Keratinocyte (primary cell): ENCODE measurements around the gene MYB. TPM values are rescaled to one million over a fixed set of nuclear protein-coding genes. Genes with fewer than 3 reads are reported as not detected.

ENCODE experiments used
- DNase-seq: peaks from one replicate; pipeline ENCODE4 v3.0.0-alpha.2; 2011; ENCODE audit warnings: low read depth, missing footprints, low spot score
- FAIRE-seq: peaks from 2 replicates; lab custom pipeline; 2011; peaks lifted over from hg19 to GRCh38; lab: Jason Lieb, UNC
- H2AFZ ChIP-seq: 2 replicates; pipeline ENCODE4 v1.6.0; 2012; ENCODE audit warnings: low read length, control low read depth, inconsistent platforms; ENCODE audit not compliant: control insufficient read depth
- H3K27ac ChIP-seq: 2 replicates; pipeline ENCODE4 v1.5.1; 2011; ENCODE audit warnings: low read length; ENCODE audit not compliant: control insufficient read depth, insufficient read depth
- H3K27me3 ChIP-seq: 3 replicates; pipeline ENCODE4 v1.6.0; 2011; ENCODE audit warnings: low read length; ENCODE audit not compliant: control insufficient read depth, insufficient read depth; ENCODE audit errors: extremely low read depth
- H3K36me3 ChIP-seq, 2 experiments: 2 replicates in 1 of 2; 3 replicates in 1 of 2; pipeline ENCODE4 v1.5.1; 2011; ENCODE audit warnings: low read length in 2 of 2, mild to moderate bottlenecking in 1 of 2; ENCODE audit not compliant: control insufficient read depth in 2 of 2, insufficient read depth in 2 of 2; ENCODE audit errors: extremely low read depth in 1 of 2
- H3K4me1 ChIP-seq: 3 replicates; pipeline ENCODE4 v1.5.1; 2011; ENCODE audit warnings: low read length; ENCODE audit not compliant: control insufficient read depth, insufficient read depth; ENCODE audit errors: extremely low read depth
- H3K4me2 ChIP-seq: 3 replicates; pipeline ENCODE4 v1.6.0; 2011; ENCODE audit warnings: low read depth, low read length; ENCODE audit not compliant: control insufficient read depth, insufficient read depth; ENCODE audit errors: extremely low read depth
- H3K4me3 ChIP-seq, 3 experiments: fragments of 200-600 bp in 1 of 3; sonication (generic) in 1 of 3; 2 replicates in 2 of 3; 3 replicates in 1 of 3; pipeline ENCODE4 v1.5.1; 2011 to 2016; ENCODE audit warnings: low read length in 3 of 3, mild to moderate bottlenecking in 3 of 3, control low read depth in 2 of 3, inconsistent platforms in 1 of 3, low read depth in 1 of 3, mixed read lengths in 1 of 3, mixed run types in 1 of 3, moderate library complexity in 1 of 3; ENCODE audit not compliant: control insufficient read depth in 2 of 3, insufficient read depth in 2 of 3; ENCODE audit errors: extremely low read depth in 1 of 3
- H3K79me2 ChIP-seq: 2 replicates; pipeline ENCODE4 v1.6.0; 2012; ENCODE audit warnings: low read length; ENCODE audit not compliant: control insufficient read depth, insufficient read depth
- H3K9ac ChIP-seq: 3 replicates; pipeline ENCODE4 v1.6.0; 2011; ENCODE audit warnings: low read length; ENCODE audit not compliant: control insufficient read depth, insufficient read depth; ENCODE audit errors: extremely low read depth
- H3K9me1 ChIP-seq: 3 replicates; pipeline ENCODE4 v1.6.0; 2011; ENCODE audit warnings: low read length; ENCODE audit not compliant: control insufficient read depth, insufficient read depth; ENCODE audit errors: extremely low read depth
- H3K9me3 ChIP-seq: 2 replicates; pipeline ENCODE4 v1.5.1; 2012; ENCODE audit warnings: low read depth, low read length; ENCODE audit not compliant: control insufficient read depth
- H4K20me1 ChIP-seq: 3 replicates; pipeline ENCODE4 v1.6.0; 2011; ENCODE audit warnings: low read length; ENCODE audit not compliant: control insufficient read depth, insufficient read depth; ENCODE audit errors: extremely low read depth
- CTCF ChIP-seq, 3 experiments: IDR thresholded peaks in 1 of 3; conservative IDR thresholded peaks in 1 of 3; optimal IDR thresholded peaks in 1 of 3; 2 replicates in 2 of 3; 3 replicates in 1 of 3; pipeline versions ENCODE3 to v1.5.1; 2011; ENCODE audit warnings: low read length in 3 of 3, mild to moderate bottlenecking in 3 of 3, moderate library complexity in 2 of 3, control low read depth in 1 of 3, inconsistent platforms in 1 of 3; ENCODE audit not compliant: insufficient read depth in 2 of 3; ENCODE audit errors: extremely low read depth in 1 of 3
- EZH2 ChIP-seq: IDR thresholded peaks from one replicate; pipeline ENCODE4 v1.6.1; 2012; ENCODE audit warnings: inconsistent platforms, mild to moderate bottlenecking, low read length, moderate library complexity
- dilution Hi-C: fragments of 300-500 bp; cut with MboI; formaldehyde crosslinking; loops from one replicate; pipeline ENCODE4 v1.7.0; 2020; ENCODE audit warnings: low sequenced_read_pairs; ENCODE audit not compliant: extremely low pct_ligation_motif_present
- polyA minus RNA-seq, 3 experiments: library from RNA; depleted of rRNA, polyadenylated mRNA; stranded (reverse); fragments of >200 nt; gene quantifications; 1 replicate in 1 of 3; 2 replicates in 1 of 3; 3 replicates in 1 of 3; pipeline ENCODE4 v1.2.3, GENCODE V29; 2011
- polyA plus RNA-seq, 5 experiments: library from polyadenylated mRNA; depleted of rRNA in 3 of 5; stranded (reverse) in 3 of 5; stranded (forward) in 1 of 5; unstranded in 1 of 5; fragments of >200 nt; gene quantifications; 1 replicate in 1 of 5; 2 replicates in 3 of 5; 3 replicates in 1 of 5; pipeline versions ENCODE4 v1.2.1 to v1.2.3, GENCODE V29; 2011 to 2012; ENCODE audit warnings: missing spikeins in 2 of 5, low read depth in 1 of 5, low replicate concordance in 1 of 5

MYB gene
- polyA plus RNA-seq (0.04 to 0.06 TPM in 2 of 3 replicates, not detected in the other), polyA minus RNA-seq (0.29 TPM in 1 of 3 replicates, not detected in the others)
- polyA plus RNA-seq (2011; ENCODE audit: low read depth): not detected
- polyA plus RNA-seq (2011; cell fraction: cytosol; rRNA removed): not detected in 2 replicates
- not detected in 2 replicates for polyA plus RNA-seq (2011; cell fraction: nucleus; rRNA removed)
- polyA plus RNA-seq (2012; ENCODE audit: low replicate concordance): 0.07 and 0.11 TPM in 2 replicates
- polyA minus RNA-seq (2011; cell fraction: cytosol; rRNA and poly(A)+ RNA removed): not detected
- not detected in 2 replicates for polyA minus RNA-seq (2011; cell fraction: nucleus; rRNA and poly(A)+ RNA removed)

- Histone ChIP-seq H3K9ac (peak within 1 kb of the TSS; percentile 9), H3K36me3 (no peaks in the 10 kb centered on the region), H4K20me1 (no peaks in the 10 kb centered on the region), H3K4me1 (peaks cover 11% of the 10 kb centered on the region), H3K27ac (no peak within 1 kb of the TSS), H3K4me3 (peak within 1 kb of the TSS; percentile 33 to 80 (median 67)), H3K9me1 (no peaks in the 10 kb centered on the region), H3K9me3 (no peaks in the 10 kb centered on the region), H3K79me2 (no peaks in the 10 kb centered on the region), H2AFZ (peak within 1 kb of the TSS; percentile 70), H3K27me3 (peaks cover 24% of the 10 kb centered on the region), H3K4me2 (peak within 1 kb of the TSS; percentile 95)
- TF ChIP-seq CTCF (optimal IDR thresholded peaks at IDR 0.05 in 1 of 3, IDR thresholded peaks at IDR 0.05 in 1 of 3, conservative IDR thresholded peaks at IDR 0.05 in 1 of 3; ENCODE audit: extremely low read depth in 1 of 3, insufficient read depth in 2 of 3, low read length in 3 of 3) (no peak), EZH2 (peak; percentile 42)
- dilution Hi-C loops: no loop called here
- FAIRE-seq (no peak), DNase-seq (no peak)
Observed at GRCh38 chr6:135180542-135181332, at the start of gene MYB. Gene MYB (plus strand): TSS chr6:135181308. CDS start chr6:135181514, 206 bp downstream.

- FAIRE-seq: no peak
- no peaks in the 10 kb centered on the region for H3K9me1 ChIP-seq
- no peaks in the 10 kb centered on the region for H3K27me3 ChIP-seq
- H2AFZ ChIP-seq: no peak overlapping the region
- no peak overlapping the region for H3K4me3 ChIP-seq
- TF ChIP-seq EZH2: no peak
- no peak for TF ChIP-seq CTCF (optimal IDR thresholded peaks at IDR 0.05 in 1 of 3, IDR thresholded peaks at IDR 0.05 in 1 of 3, conservative IDR thresholded peaks at IDR 0.05 in 1 of 3; ENCODE audit: extremely low read depth in 1 of 3, insufficient read depth in 2 of 3, low read length in 3 of 3)
- H3K36me3 ChIP-seq: no peaks in the 10 kb centered on the region
- DNase-seq: no peak
- dilution Hi-C loops: no loop called here
- H3K27ac ChIP-seq: no peak overlapping the region
- H3K4me2 ChIP-seq: no peak overlapping the region
- no peaks in the 10 kb centered on the region for H3K4me1 ChIP-seq
- H3K79me2 ChIP-seq: no peaks in the 10 kb centered on the region
- no peaks in the 10 kb centered on the region for H3K9me3 ChIP-seq
- no peaks in the 10 kb centered on the region for H4K20me1 ChIP-seq
- H3K9ac ChIP-seq: no peak overlapping the region
Observed at GRCh38 chr6:135132776-135133175, 48.3 kb upstream of the MYB start.
